ENCODE results near the gene ARHGAP45. TPM values are rescaled to one million over a fixed set of nuclear protein-coding genes. Genes with fewer than 3 reads are reported as not detected.

The ARHGAP45 gene
- total and polyA plus RNA-seq, 9 of the 15 experiments (the other 6 are each of a cell fraction or from before 2014, with no cell fraction given) = 0.08 to 22.1 (median 4.2) TPM

GRCh38 chr19:1082165-1082927 is 15.4 kb downstream of the ARHGAP45 start (continued):
- TF ChIP-seq E2F6 (IDR thresholded peaks at IDR 0.05; ENCODE audit: borderline replicate concordance in 1 of 2, extremely low read depth in 1 of 2, insufficient read depth in 1 of 2, insufficient read length in 1 of 2, low read depth in 1 of 2, low read length in 1 of 2, poor library complexity in 1 of 2, severe bottlenecking in 1 of 2) (peak in 1 of 2 experiments; percentile 13), ZMIZ1 (IDR thresholded peaks at IDR 0.05; ENCODE audit: low read depth in 2 of 2, low read length in 2 of 2) (no peak), RAD51 (IDR thresholded peaks at IDR 0.05; ENCODE audit: borderline replicate concordance, low read depth) (peak; percentile 12; the same call in 1 of the 2 replicates), HNRNPLL (IDR thresholded peaks at IDR 0.05; ENCODE audit: low read depth, low read length, poor library complexity, severe bottlenecking) (no peak), NONO (IDR thresholded peaks at IDR 0.05; ENCODE audit: low read depth in 2 of 2, low read length in 1 of 2) (no peak), TOE1 (IDR thresholded peaks at IDR 0.05; ENCODE audit: borderline replicate concordance) (no peak), TOE1 (CRISPR knock-in tag; IDR thresholded peaks at IDR 0.05; ENCODE audit: borderline replicate concordance, low read depth) (0 out of 2 replicates have a peak, but pooled peaks have one; percentile 33), TCFL5 (CRISPR knock-in tag; conservative IDR thresholded peaks at IDR 0.05) (no peak), RBBP5 (IDR thresholded peaks at IDR 0.05; ENCODE audit: borderline replicate concordance, insufficient read depth, low read length, poor library complexity, severe bottlenecking) (peak; percentile 62), EGR1 (conservative IDR thresholded peaks at IDR 0.05) (peak; percentile 56), CREB3L1 (IDR thresholded peaks at IDR 0.05; ENCODE audit: borderline replicate concordance, low read depth) (no peak), FOXA3 (CRISPR knock-in tag; conservative IDR thresholded peaks at IDR 0.05 in 1 of 2, IDR thresholded peaks at IDR 0.05 in 1 of 2) (peak in 1 of 2 experiments; percentile 60; a peak in 1 of 4 replicates), E2F1 (CRISPR knock-in tag; IDR thresholded peaks at IDR 0.05) (0 out of 2 replicates have a peak, but pooled peaks have one; percentile 54), ATF2 (CRISPR knock-in tag; IDR thresholded peaks at IDR 0.05) (0 out of 2 replicates have a peak, but pooled peaks have one; percentile 20), ELF1 (tag; IDR thresholded peaks at IDR 0.05) (no peak)
